HG03060 (cell line): ENCODE data around the gene C16orf96.

Experiments used
- ATAC-seq: cut with Tn5 transposase; IDR thresholded peaks from one replicate; pipeline ENCODE4 v1.9.1; 2021; ENCODE audit warnings: low read depth, moderate number of reproducible peaks; ENCODE audit not compliant: unreplicated experiment

The C16orf96 gene

GRCh38 chr16:4556112-4556511 lies at the start of gene C16orf96:
TSS of gene C16orf96 (plus strand) at chr16:4556340. CDS start at chr16:4556490, 150 bp downstream.
- ATAC-seq, result no peak

DNA sequence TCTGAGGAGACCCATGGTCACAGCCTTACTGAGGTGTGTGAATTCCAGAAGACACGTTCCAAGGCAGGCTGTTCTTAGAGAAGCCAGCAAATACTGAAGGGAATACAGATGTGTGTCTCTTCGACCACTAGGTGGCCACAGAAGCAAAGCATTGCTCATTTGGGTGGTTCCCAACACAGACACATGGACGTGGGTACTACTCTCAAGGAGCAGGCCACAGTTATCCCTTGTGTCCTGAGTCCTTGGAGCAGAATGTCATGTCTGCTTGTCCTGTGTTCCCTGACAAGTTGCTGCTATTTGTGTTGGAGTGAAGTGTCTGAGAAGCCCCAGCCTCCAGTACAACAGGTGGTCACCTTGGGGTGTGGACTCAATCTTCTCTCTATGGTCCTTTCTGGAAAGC lies 49.7 kb upstream of the C16orf96 start:
- ATAC-seq, result no peak

- ATAC-seq, result no peak
Measured at GRCh38 chr16:4507588-4508345, 48.4 kb upstream of the C16orf96 start.

- no peak for ATAC-seq
Measured at GRCh38 chr16:4508806-4509205, 47.3 kb upstream of the C16orf96 start.

DNA sequence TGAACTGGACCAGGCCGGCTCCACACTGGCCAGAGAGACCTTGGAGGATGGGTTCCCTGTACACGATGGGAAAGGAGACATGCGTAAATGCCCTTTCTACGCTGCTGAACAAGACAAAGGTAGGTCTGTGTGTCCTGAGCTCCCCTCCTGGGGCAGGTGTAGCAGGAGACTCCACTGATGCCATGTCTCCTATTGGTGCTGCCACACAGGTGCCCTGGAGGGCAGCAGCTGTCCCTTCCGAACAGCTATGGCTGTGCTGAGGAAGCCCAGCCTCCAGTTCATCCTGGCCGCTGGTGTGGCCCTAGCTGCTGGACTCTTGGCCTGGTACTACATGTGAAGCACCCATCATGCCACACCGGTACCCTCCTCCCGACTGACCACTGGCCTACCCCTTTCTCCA lies 46.7 kb upstream of the C16orf96 start:
- ATAC-seq, result no peak

DNA sequence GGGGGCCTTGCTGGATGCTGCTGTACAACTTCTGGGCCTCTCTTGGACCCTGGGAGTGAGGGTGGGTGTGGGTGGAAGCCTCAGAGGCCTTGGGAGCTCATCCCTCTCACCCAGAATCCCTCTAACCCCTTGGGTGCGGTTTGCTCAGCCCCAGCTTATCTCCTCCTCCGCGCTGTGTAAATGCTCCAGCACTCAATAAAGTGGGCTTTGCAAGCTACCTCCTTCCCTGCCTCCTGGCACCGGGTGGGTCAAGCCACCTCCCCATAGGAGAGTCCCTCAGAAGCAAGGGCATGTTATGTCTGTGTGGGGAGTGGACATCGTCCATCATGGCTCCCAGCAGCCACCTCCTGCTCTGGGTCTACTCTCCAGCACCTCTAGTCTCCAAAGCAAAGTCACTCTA lies 46.0 kb upstream of the C16orf96 start:
- no peak for ATAC-seq

- ATAC-seq, result no peak
Measured at GRCh38 chr16:4510747-4511426, 45.3 kb upstream of the C16orf96 start.

DNA sequence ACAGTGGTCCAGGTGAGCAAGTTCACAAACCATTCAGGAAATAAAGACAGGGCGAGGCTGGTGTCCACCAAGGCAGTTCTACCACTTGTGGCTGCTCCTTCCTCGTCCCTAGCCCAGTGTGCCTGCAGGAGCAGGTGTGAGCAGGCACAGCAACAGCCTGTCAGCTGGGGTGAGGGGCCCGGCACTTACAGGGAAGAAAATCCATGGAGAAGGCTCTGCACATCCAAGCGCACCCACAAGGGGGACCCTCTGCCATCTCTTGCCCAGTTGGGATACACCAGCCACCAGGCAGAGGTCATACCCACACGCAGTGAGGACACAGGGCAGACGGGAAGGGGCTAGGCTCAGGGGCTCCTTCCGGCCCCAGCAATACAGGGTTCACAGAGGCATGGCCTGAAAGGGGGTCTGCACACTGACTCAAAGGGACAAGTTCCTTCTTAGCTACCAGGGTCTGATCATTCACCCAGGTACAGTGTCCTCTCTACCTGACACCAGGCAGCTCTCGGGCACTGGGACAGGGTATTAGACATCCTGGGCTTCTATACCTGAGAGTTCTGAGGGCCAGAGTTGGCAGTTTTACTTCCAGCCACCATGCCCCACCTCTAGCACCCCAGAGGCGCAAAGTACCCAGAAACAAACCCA lies 44.6 kb upstream of the C16orf96 start:
- no peak for ATAC-seq

DNA sequence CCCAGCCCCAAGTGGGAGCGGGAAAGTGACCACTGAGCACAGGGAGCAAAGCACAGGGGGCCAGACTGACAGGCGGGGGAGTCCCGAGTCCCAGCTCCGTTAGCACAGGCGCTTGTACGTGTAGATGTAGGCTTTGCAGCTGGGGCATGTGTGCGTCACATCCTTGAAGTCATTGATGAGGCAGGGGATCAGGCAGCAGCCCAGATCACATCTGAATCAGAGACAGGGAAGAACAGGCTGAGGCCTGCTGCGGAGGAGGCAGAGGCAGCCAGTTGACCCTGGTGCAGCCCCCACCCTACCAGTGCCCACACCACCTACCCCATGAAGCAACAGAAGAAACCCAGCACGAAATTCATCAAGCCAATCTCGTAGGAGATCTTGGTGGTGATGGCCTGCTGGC lies 43.7 kb upstream of the C16orf96 start:
- ATAC-seq, result no peak

DNA sequence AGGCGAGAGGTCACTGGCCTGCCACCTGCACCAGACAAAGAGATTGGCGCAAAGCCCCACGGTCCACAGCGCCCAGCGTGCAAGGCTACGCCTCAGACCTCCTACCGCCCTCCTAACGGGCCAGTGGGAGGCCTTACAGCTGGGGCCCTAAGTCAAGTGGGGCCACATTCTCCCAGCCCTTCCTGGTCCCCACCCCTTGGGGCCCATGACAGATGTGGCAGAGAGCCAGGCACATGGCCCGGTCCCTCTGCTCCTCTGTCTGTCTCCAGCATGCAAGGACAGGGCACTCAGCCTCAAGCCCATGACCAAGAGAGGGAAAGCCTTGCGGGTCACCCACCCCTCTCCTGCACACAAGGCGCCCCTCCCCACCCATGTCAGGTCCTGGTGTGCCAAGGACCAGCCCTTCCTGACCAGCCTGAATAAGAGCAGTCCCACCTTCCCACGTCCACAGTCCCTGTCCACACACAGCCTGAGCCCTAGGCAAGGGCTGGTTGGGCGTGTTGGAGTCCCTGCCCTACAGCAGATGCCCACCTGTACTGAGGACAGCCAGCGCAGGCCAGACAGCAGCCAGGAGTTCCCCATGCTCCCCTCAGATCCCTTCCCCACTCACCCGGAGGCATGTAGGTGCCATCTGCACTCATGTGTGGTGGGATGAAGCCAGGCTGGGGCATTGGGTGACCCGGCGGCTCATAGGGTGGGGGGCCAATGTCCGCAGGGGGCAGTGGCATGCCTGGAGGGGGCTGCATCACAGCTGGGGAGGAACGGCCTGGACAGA lies 42.9 kb upstream of the C16orf96 start:
- ATAC-seq, result no peak

- no peak for ATAC-seq
Measured at GRCh38 chr16:4513881-4514280, 42.3 kb upstream of the C16orf96 start.

GRCh38 chr16:4514606-4515005 lies 41.5 kb upstream of the C16orf96 start:
- no peak for ATAC-seq

- no peak for ATAC-seq
Measured at GRCh38 chr16:4515611-4516233, 40.4 kb upstream of the C16orf96 start.

DNA sequence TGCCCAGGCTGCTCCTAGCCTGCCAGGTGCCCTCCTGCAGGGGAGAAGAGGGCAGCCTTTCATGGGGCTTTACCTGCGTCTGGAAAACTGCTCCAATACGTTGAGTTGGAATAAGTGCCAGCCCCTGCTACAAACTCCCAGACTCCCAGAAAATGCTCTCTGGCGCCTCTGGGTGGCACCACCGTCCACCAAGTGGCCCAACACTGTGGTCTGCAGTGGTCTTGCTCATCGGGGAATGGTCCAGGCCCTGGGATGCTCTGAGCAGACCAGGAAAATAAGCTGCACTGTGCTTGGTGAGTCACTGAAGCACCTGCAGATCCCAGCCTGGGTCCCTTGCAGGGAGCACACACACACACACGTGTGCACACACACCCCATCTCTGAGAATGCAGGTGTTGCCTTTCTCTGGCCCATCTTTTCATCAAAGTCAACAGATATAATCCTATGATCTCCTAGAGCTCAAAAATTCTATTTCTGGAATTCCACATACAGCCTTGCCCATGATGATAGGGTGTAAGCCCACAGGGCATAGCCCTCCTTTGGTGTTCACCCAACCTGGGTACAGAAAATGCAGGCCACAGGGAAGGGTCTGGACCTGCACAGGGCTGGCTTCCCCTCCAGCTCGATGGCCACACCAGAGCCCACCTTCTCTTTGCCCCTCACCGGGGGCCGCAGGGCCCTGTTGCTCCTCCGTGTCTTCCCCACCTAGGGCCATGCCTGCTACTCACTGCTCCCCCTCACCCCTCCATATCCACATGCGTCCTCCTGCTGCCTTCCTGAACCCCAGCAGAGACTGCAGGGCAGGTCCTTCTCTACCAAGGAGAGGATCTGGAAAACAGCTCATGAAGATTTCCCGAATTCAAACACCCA lies 38.1 kb upstream of the C16orf96 start:
- no peak for ATAC-seq

- ATAC-seq, result no peak
Measured at GRCh38 chr16:4519274-4520058, 36.7 kb upstream of the C16orf96 start.

GRCh38 chr16:4520913-4521312 lies 35.2 kb upstream of the C16orf96 start:
- ATAC-seq, result no peak

GRCh38 chr16:4522051-4522581 lies 34.0 kb upstream of the C16orf96 start:
- ATAC-seq, result no peak

- ATAC-seq, result no peak
Measured at GRCh38 chr16:4523686-4524085, 32.5 kb upstream of the C16orf96 start.
